Activated CD8-positive, alpha-beta memory T cell treated with anti-CD3 and anti-CD28 coated beads, Interleukin-2, amount 50 U/mL, for 24 hours (primary cell): ENCODE data around the gene PTPRD.
"Not testable (repeated sequence)": the region's sequence is repeated elsewhere in the genome, so short reads cannot be mapped to it uniquely, and the experiment has no call there.

Experiments used
- DNase-seq: peaks from one replicate; pipeline ENCODE4 v3.0.0-alpha.2; 2020; ENCODE audit errors: extremely low read depth

The PTPRD gene

GRCh38 chr9:9310743-9311142 is 1302.1 kb downstream of the PTPRD start:
- DNase-seq, result not testable (repeated sequence)

GRCh38 chr9:9305600-9305999 is 1307.2 kb downstream of the PTPRD start:
- DNase-seq, result no peak

- no peak for DNase-seq
These were observed 1313.7 kb downstream of the PTPRD start for GRCh38 chr9:9299134-9299533.

GRCh38 chr9:9286001-9286400 is 1326.8 kb downstream of the PTPRD start:
- no peak for DNase-seq

- DNase-seq, result no peak
These were observed 1328.6 kb downstream of the PTPRD start for GRCh38 chr9:9284201-9284600.

- no peak for DNase-seq
These were observed 1329.4 kb downstream of the PTPRD start for GRCh38 chr9:9283159-9283986.

- DNase-seq, result no peak
These were observed 1337.2 kb downstream of the PTPRD start for GRCh38 chr9:9275601-9276000.

GRCh38 chr9:9257999-9258498 is 1354.8 kb downstream of the PTPRD start:
- no peak for DNase-seq

GRCh38 chr9:9246726-9247125 is 1366.1 kb downstream of the PTPRD start:
- DNase-seq, result no peak

- DNase-seq, result no peak
These were observed 1380.9 kb downstream of the PTPRD start for GRCh38 chr9:9231946-9232345.

GRCh38 chr9:9229269-9229668 is 1383.5 kb downstream of the PTPRD start:
- DNase-seq, result no peak

GRCh38 chr9:9223175-9223574 is 1389.6 kb downstream of the PTPRD start:
- no peak for DNase-seq

GRCh38 chr9:9222730-9223129 is 1390.1 kb downstream of the PTPRD start:
- no peak for DNase-seq

- DNase-seq, result no peak
These were observed 1395.9 kb downstream of the PTPRD start for GRCh38 chr9:9216934-9217333.

GRCh38 chr9:9215050-9215449 is 1397.8 kb downstream of the PTPRD start:
- no peak for DNase-seq

- no peak for DNase-seq
These were observed 1398.7 kb downstream of the PTPRD start for GRCh38 chr9:9214066-9214465.

- no peak for DNase-seq
These were observed 1399.8 kb downstream of the PTPRD start for GRCh38 chr9:9212963-9213362.

- no peak for DNase-seq
These were observed 1410.5 kb downstream of the PTPRD start for GRCh38 chr9:9202276-9202675.

- DNase-seq, result no peak
These were observed 1426.7 kb downstream of the PTPRD start for GRCh38 chr9:9186086-9186485.

- no peak for DNase-seq
These were observed 1430.4 kb downstream of the PTPRD start for GRCh38 chr9:9182431-9182830.

- DNase-seq, result no peak
These were observed 1435.7 kb downstream of the PTPRD start for GRCh38 chr9:9177081-9177480.

GRCh38 chr9:9174358-9174757 is 1438.4 kb downstream of the PTPRD start:
- no peak for DNase-seq

- DNase-seq, result no peak
These were observed 1439.5 kb downstream of the PTPRD start for GRCh38 chr9:9173264-9173663.
